ENCODE data around the gene CASQ2.

CASQ2 gene

GRCh38 chr1:115771847-115772457 is 3.4 kb upstream of the CASQ2 start:
- peak; percentile 67 for DNase-seq (ENCODE audit: low spot score)
- in situ Hi-C loops (cut with MboI; ENCODE audit: low pct_unique_long_range_greater_than_20kb, low sequenced_read_pairs, unreplicated experiment): loop anchor here (5.0 to 10.0 kb wide), 2 partner anchors 55 to 167 kb away; no protein-coding TSS in a partner anchor
- peak; percentile 77 for TF ChIP-seq CTCF (IDR thresholded peaks at IDR 0.05; ENCODE audit: extremely low read depth, insufficient read depth, missing control alignments)

GRCh38 chr1:115771094-115771846 is 2.8 kb upstream of the CASQ2 start:
- TF ChIP-seq CTCF (IDR thresholded peaks at IDR 0.05; ENCODE audit: extremely low read depth, insufficient read depth, missing control alignments): no peak
- in situ Hi-C loops (cut with MboI; ENCODE audit: low pct_unique_long_range_greater_than_20kb, low sequenced_read_pairs, unreplicated experiment): loop anchor here (5.0 to 10.0 kb wide), 2 partner anchors 54 to 166 kb away; no protein-coding TSS in a partner anchor

GRCh38 chr1:115767403-115767802 is 1.1 kb downstream of the CASQ2 start:
- DNase-seq (ENCODE audit: low spot score): no peak
- no peak for TF ChIP-seq CTCF (IDR thresholded peaks at IDR 0.05; ENCODE audit: extremely low read depth, insufficient read depth, missing control alignments)
- in situ Hi-C loops (cut with MboI; ENCODE audit: low pct_unique_long_range_greater_than_20kb, low sequenced_read_pairs, unreplicated experiment): no loop called here

More at GRCh38 chr1:115771094-115771846, 2.8 kb upstream of the CASQ2 start:
- no peak for DNase-seq (ENCODE audit: low spot score)

GRCh38 chr1:115765091-115765490 is 3.4 kb downstream of the CASQ2 start:
- TF ChIP-seq CTCF (IDR thresholded peaks at IDR 0.05; ENCODE audit: extremely low read depth, insufficient read depth, missing control alignments): no peak
- in situ Hi-C loops (cut with MboI; ENCODE audit: low pct_unique_long_range_greater_than_20kb, low sequenced_read_pairs, unreplicated experiment): no loop called here
- DNase-seq (ENCODE audit: low spot score): no peak

- DNase-seq (ENCODE audit: low spot score): no peak
- in situ Hi-C loops (cut with MboI; ENCODE audit: low pct_unique_long_range_greater_than_20kb, low sequenced_read_pairs, unreplicated experiment): no loop called here
- peak; percentile 38 for TF ChIP-seq CTCF (IDR thresholded peaks at IDR 0.05; ENCODE audit: extremely low read depth, insufficient read depth, missing control alignments)
These were observed 4.0 kb downstream of the CASQ2 start for GRCh38 chr1:115764541-115764940.

GRCh38 chr1:115762779-115763178 is 5.7 kb downstream of the CASQ2 start:
- in situ Hi-C loops (cut with MboI; ENCODE audit: low pct_unique_long_range_greater_than_20kb, low sequenced_read_pairs, unreplicated experiment): no loop called here
- DNase-seq (ENCODE audit: low spot score): no peak
- no peak for TF ChIP-seq CTCF (IDR thresholded peaks at IDR 0.05; ENCODE audit: extremely low read depth, insufficient read depth, missing control alignments)

Data from GM13977 (cell line).